Measurements from ENCODE around the gene SLC7A4.
A peak's percentile ranks its signal among the peaks of the same experiment; 100 is the strongest.
"Not testable (repeated sequence)": the region's sequence is repeated elsewhere in the genome, so short reads cannot be mapped to it uniquely, and the experiment has no call there.

SLC7A4 gene

DNA sequence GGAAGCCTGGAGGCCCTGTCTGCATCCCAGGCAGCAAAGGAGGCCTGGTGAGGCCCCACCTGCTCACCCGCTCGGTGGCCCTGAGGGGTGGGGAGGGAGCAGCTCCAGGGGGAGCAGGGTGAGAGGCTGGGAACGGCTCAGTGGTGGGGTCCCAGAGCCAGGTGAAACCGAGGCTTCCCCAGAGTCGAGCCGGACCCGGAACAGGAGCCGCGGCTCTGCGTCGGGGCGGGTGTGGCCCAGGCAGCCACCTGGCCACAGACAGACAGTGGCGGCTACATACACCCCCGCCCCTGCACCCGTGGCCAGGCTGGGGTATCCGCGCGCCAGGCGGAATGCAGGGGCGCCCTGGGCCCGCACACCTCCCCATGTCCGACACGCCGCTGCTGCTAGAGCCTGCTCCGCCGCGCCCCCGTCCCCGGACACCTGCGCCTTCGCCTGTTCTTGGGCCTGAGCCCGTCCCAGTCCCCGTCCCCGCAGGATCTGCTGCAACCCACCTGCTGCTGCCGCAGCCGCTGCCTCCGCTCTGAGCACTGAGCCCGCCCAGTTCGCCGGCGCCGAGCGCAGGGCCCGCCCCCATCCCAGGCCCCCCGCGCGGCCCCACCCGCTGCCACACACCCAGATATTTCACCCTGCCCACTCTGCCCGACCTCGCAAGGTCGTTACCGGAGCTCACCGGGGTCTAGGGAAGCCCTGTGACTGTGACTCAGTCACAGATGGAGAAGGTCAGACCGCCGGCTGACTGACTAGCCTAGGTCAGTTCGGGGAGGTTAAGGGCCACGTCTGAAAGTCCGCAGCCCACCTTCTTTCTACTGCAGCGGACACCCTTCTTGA lies at the start of gene SLC7A4:
Gene SLC7A4, minus strand, starts transcription at position 525 of the 831 bp plus-strand sequence. CDS start 749 bp downstream, outside the sequence.
- no peak for DNase-seq

DNA sequence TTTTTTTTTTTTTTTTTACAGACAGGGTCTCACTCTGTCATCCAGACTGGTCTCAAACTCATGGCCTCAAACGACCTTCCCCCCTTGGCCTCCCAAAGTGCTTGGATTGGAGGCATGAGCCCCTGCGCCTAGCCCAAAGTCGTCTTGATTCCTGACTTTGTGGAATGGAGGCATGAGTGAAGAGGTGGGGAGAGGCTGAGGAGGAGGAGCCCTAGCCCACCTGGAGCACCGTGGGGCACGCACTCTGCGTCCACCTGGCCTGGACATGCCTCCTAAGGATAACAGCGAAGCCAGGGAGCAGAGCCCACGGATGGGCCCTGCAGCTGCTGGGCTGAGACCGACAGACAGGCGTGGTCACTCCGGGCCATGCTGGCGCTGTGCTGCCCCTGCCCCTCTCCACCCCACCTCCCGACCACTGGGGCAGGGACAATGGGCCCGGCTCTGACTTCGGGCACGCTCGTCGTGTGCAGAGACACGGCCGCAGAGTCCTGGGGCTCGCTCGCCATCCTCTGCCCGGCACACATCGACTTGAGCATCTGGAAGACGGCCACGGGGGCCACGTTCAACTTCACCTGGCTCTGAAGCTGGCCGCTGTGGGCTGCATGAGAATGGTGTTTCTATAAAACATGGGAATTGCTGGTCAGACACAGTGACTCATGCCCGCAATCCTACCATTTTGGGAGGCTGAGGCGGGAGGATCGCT lies 48.2 kb upstream of the SLC7A4 start:
- DNase-seq = no peak

DNA sequence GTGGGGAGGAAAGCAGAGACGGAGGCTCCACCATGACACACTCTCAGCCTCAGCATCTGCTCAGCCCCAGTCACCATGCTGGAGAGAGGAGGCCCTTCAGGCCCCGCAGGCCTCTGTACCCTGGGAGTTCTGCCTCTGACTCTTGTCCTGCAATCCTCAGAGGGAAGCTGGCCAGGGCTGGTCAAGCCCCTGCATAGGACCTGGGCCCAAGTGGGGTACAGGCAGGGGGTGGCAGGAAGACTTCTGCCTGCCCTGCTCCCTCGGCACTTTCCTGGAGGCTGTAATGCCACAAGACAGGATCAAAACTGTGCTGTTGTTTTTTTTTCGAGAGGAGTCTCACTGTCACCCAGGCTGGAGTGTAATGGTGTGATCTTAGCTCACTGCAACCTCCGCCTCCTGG lies 47.1 kb upstream of the SLC7A4 start:
- DNase-seq = no peak

DNA sequence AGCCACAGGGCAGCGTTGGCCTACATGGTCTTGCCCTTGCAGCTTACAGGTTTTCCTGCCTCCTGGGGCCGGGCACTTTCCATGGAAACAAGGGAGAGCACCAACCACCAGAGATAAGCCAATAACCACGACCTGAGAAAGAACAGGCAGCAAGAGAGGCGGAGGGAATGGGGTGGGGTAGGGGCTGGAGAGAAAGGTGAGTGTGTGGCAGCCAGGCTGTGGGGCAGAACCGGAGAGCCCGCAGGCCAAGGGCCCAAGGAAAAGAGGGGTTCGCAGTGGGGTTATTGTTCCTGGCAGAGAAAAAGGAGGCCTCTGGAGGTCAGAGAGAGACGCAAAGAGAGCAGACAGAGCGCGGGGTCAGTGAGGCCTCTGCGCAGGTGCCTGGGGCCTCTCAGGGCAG lies 46.6 kb upstream of the SLC7A4 start:
- DNase-seq = no peak

DNA sequence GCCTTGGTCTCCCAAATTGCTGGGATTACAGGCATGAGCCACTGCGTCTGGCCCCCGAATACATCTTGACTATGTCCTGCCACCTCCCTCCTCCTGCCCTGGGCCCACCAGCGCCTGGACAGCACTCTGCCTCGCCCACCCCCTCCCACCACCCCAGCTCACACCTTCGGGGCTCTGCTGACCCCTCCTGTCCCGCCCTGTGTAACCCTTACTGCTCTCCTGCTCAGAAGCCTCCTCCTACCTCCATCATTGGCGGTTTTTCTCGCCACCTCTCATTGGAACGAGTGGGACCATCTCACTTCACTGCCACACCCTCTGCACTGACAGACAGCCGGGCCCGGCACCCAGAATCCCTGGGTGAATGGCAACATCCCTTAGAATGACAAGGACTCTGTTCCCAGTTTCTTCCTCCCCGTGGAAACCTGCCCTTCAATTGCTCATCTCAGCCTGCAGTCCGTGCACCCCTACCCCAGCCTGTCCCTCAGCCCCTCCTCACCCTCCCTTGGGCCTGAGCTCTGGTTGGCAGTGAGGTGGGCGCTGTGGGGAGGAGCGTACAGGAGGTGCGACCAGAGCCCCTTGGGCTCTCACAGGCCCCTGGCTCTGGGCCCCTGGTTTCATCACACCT lies 45.6 kb upstream of the SLC7A4 start:
- DNase-seq = no peak

DNA sequence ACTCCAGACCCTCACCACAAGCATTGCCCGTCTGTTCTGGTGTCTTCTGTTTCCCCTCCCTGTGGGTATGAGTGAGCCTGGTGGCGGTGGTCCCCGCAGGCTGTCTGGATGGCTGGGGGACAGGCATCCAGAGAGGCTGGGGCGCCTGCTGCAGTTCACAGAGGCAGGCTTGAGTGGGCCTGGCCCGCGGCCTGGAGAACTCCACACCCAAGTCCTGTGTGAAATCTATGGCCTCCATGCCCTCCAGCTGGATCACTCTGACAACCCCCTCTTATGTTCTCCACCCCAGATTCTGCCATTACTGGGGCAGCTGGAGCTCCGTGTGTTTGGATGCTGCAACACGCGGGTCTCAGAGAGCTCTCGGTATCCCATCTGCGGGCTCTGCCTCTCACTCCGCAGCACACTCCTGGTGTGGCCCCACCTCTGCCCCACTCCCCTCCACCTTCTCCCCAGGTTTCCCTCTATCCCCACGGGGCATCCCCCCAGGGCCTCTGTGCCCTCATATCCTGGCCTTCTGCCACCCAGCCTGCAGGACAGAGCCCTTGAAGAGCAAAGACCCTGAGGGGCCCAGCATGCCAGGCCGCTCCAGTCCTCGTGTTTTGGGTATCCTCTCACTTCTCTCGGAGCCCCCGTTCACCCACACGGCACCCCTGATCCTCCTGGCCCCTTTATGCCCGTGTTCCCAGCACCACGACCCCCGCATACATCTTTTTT lies 44.7 kb upstream of the SLC7A4 start:
- no peak for DNase-seq

GRCh38 chr22:21075516-21076138 lies 43.3 kb upstream of the SLC7A4 start:
- no peak for DNase-seq

- peak; percentile 43 for DNase-seq
Observed at GRCh38 chr22:21074102-21074715, 41.8 kb upstream of the SLC7A4 start.

DNA sequence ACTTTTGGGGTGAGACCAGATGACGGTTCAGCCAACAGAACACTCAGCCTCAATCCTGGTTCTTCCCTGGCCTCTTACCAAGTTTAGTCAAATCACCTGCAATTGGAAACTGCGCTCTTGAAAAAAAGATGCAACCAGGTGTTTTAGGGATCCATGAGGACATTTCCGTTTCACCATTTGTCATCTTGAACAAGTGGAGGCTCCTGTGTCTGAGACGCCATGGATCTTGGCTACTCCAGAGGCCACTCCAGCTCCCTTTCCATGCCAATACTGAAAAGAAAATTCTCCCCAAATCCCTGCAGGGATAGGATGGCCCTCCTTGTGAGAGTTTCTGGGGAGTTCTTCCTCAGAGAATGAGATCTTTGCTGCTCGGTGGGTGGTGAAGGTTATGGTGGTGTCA lies 41.1 kb upstream of the SLC7A4 start:
- DNase-seq = no peak

GRCh38 chr22:21073023-21073422 lies 40.7 kb upstream of the SLC7A4 start:
- no peak for DNase-seq

- DNase-seq = not testable (repeated sequence)
Observed at GRCh38 chr22:21071796-21072195, 39.4 kb upstream of the SLC7A4 start.

DNA sequence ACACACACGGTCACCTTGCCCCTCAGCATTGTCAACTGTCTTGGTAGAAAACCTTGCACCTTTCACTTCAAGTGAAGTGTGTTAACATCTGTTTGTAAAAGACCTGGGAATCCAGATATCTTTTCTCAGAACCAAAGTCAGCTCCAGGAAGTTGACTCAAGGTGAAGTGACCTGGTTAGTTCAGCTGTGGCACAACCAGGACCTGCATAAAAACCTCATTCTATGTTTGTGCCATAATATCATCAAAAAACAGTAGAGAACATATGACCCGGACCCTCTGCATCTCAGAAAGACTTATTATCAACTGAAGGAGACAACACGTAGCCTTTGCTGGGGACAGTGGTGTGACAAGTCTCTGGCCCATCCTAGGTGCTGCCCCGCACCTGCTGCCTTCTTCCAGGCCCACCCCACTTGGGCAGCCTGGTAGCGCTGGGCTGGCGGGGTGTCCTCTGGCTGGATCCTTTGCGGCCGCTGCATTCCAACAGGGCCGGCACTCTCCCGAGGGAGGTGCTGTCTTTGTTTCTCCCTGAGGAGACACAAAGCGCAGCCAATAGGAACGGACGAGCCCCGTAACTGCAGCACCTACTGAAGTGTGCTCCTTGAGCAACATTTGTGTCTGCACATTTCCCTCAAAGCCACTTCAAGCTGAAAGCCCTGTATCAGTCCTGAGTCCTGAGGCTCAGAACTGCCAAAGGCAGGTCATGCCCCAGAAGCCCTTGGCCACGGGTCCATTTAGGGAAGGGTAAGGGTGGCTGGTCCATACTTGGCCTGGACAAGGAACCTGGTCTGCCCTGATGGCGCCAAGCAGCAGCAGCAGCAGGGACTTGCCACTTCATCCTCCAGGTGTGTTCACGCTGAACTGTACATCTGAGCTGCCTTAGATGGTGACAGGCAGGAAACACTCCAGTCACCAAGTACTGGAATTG lies 38.6 kb upstream of the SLC7A4 start:
- DNase-seq = no peak

- no peak for DNase-seq
Observed at GRCh38 chr22:21069375-21069774, 37.0 kb upstream of the SLC7A4 start.

- no peak for DNase-seq
Observed at GRCh38 chr22:21068681-21069276, 36.4 kb upstream of the SLC7A4 start.

GRCh38 chr22:21067901-21068680 lies 35.7 kb upstream of the SLC7A4 start:
- DNase-seq = no peak

DNA sequence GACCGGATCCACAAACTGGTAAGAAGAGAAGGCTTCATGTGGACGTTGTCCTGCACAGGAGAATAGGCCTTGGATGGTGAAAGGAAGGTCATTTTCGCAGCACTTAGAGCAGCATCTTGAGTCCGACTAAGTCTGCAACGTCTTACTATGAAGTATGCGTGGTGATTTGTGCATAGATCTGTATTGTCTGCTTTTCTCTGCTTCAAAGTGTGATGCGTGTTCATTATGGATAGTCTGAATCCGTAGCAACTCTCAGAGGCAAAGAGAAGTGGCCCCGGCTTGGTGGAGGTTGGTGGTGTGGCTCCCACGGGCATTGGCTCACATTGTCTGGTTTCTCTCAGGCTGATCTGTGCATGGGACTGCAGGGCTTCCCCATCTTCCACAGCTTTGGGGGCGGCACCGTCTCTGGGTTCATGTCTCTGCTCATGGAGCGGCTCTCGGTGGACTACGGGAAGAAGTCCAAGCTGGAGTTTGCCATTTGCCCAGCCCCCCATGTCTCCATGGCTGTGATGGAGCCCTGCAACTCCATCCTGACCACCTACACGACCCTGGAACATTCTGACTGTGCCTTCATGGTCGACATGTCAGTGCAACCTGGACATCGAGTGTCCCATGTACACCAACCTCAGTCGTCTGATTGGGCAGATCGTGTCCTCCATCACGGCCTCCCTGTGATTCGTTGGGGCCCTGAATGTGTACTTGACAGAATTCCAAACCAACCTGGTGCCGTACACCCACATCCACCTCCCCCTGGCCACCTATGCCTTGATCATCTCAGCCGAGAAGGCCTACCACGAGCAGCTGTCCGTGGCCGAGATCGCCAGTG lies 34.9 kb upstream of the SLC7A4 start:
- DNase-seq = no peak

DNA sequence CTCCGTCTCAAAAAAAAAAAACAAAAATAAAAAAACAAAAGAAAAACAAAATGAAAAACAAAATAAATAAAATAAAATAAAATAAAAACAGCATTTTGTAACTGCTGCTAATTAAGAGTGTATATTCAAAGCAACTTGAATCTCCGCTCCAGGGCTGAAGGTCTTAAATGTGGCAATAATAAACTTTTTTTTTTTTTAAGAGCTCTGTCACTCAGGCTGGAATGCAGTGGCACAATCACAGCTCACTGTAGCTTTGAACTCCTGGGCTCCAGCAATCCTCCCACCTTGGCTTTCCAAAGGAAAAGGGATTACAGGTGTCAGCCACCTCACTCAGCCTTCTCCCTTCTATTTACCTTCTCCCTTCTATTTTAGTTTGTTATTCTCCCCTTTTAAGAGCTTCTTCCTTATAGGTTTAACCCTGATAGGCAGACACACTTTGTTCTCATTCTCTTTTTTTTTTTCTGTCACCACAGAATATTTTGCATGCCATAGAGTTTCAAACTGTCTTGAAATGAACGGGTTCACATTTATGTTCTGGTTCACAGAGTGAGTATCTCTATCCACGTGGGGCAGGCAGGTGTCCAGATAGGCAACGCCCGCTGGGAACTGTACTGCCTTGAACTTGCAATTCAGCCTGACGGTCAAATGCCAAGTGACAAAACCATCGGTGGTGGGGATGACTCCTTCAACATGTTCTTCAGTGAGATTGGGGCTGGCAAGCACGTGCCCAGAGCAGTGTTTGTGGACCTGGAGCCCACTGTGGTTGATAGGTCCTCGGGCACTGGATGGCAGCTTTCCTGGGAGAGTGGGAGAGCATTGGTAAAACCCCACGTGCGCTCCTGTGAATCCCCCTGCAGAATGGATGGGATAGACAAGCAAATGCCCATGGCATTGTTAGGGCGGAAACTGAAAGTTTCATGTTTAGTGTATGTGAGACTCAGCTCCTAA lies 32.8 kb upstream of the SLC7A4 start:
- no peak for DNase-seq

- DNase-seq = not testable (repeated sequence)
Observed at GRCh38 chr22:21064425-21064824, 32.1 kb upstream of the SLC7A4 start.
